ENCODE measurements around the gene ANXA1. TPM values are rescaled to one million over a fixed set of nuclear protein-coding genes. Genes with fewer than 3 reads are reported as not detected.

The ANXA1 gene
- total RNA-seq, 1 donor from 2014 or later: 175 TPM

GRCh38 chr9:73206851-73207250 lies 55.2 kb downstream of the ANXA1 start:
- no peak for DNase-seq (ENCODE audit: low spot score)

GRCh38 chr9:73210886-73211666 lies 59.4 kb downstream of the ANXA1 start:
- DNase-seq (ENCODE audit: low spot score): no peak

GRCh38 chr9:73213300-73213699 lies 61.6 kb downstream of the ANXA1 start:
- no peak for DNase-seq (ENCODE audit: low spot score)

- DNase-seq (ENCODE audit: low spot score): no peak
Observed at GRCh38 chr9:73215249-73215648, 63.6 kb downstream of the ANXA1 start.

- no peak for DNase-seq (ENCODE audit: low spot score)
Observed at GRCh38 chr9:73216100-73216499, 64.4 kb downstream of the ANXA1 start.

Other genes with a start within 250 kb of the ANXA1 start
- 18.7 TPM for gene ALDH1A1, start 198.8 kb upstream of the ANXA1 start, total RNA-seq

Measured in ureter (tissue), 1 donor.